ENCODE results near the gene GALNT7. TPM values are rescaled to one million over a fixed set of nuclear protein-coding genes. Genes with fewer than 3 reads are reported as not detected.

Gene GALNT7
- total RNA-seq, 1 donor from 2014 or later = 36.7 TPM

DNA sequence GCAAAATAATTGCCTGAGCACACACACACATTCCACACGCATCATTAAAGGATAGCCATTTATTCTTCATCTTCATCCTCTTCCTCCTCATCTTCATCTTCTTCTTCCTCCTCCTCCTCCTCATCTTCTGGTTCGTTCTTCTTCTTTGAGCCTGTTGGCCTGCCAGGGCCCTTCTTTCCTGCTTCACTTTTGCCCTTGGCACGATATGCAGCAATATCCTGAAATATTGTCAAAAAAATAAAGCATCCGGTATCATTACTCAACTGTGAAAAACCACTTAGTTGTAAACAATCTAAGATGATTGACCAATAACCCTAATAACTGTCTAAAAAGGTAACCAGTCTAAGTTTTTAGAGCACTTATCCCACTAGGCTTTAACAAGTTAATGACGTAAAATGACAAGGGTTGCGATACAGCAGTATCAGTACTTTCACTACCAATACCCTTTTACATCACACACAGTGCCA, 163.4 kb downstream of the GALNT7 start:
- TF ChIP-seq, protein P1, sequence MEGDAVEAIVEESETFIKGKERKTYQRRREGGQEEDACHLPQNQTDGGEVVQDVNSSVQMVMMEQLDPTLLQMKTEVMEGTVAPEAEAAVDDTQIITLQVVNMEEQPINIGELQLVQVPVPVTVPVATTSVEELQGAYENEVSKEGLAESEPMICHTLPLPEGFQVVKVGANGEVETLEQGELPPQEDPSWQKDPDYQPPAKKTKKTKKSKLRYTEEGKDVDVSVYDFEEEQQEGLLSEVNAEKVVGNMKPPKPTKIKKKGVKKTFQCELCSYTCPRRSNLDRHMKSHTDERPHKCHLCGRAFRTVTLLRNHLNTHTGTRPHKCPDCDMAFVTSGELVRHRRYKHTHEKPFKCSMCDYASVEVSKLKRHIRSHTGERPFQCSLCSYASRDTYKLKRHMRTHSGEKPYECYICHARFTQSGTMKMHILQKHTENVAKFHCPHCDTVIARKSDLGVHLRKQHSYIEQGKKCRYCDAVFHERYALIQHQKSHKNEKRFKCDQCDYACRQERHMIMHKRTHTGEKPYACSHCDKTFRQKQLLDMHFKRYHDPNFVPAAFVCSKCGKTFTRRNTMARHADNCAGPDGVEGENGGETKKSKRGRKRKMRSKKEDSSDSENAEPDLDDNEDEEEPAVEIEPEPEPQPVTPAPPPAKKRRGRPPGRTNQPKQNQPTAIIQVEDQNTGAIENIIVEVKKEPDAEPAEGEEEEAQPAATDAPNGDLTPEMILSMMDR (IDR thresholded peaks at IDR 0.05; ENCODE audit: unreplicated experiment) = no peak
- peaks cover 26% of the 10 kb centered on the region for H3K4me1 Mint-ChIP-seq
- DNase-seq (ENCODE audit: low spot score in 2 of 2, unreplicated experiment in 2 of 2) = no peak
- peak overlapping the region; percentile 92 for H3K4me3 Mint-ChIP-seq
- no peak overlapping the region for H3K27ac Mint-ChIP-seq
- no peaks in the 10 kb centered on the region for H3K27me3 Mint-ChIP-seq (ENCODE audit: low read depth)
- peaks cover 12% of the 10 kb centered on the region for H3K36me3 Mint-ChIP-seq
- H3K9me3 Mint-ChIP-seq = no peaks in the 10 kb centered on the region

DNA sequence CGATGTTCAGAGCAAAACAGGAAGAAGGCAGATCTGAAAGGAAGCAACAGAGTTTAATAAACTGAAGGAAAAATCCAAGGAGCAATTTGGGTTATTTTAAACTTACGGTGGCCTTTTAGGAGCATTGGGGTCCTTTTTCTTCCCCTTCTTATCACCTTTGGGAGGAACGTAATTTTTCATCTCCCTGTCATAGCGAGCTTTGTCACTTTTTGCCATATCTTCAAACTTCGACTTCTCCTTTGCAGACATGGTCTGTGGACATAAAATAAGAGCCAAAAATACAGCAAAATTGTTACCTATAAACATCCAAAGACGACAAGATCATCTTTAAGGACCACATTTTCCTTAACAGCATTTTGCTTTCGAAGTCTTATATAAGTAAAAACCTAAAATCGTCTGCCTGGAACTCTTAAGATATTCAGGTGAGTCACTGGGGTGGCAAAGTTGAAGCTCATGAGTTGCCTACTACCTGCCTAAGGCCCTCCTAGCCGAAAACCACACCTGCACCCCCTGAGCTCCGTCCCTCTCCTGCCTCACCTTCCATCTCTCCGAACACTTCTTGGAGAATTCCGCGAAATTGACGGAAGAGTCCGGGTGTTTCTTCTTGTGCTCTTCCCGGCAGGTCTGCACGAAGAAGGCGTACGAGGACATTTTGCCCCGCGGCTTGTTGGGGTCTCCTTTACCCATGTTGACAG, 164.5 kb downstream of the GALNT7 start:
- DNase-seq (ENCODE audit: low spot score in 2 of 2, unreplicated experiment in 2 of 2) = no peak
- TF ChIP-seq, protein P1 (IDR thresholded peaks at IDR 0.05; ENCODE audit: unreplicated experiment) = no peak
- H3K27ac Mint-ChIP-seq = peak overlapping the region; percentile 85
- no peaks in the 10 kb centered on the region for H3K27me3 Mint-ChIP-seq (ENCODE audit: low read depth)
- peak overlapping the region; percentile 92 for H3K4me3 Mint-ChIP-seq
- peaks cover 26% of the 10 kb centered on the region for H3K4me1 Mint-ChIP-seq
- H3K9me3 Mint-ChIP-seq = no peaks in the 10 kb centered on the region
- H3K36me3 Mint-ChIP-seq = peaks cover 10% of the 10 kb centered on the region

DNA sequence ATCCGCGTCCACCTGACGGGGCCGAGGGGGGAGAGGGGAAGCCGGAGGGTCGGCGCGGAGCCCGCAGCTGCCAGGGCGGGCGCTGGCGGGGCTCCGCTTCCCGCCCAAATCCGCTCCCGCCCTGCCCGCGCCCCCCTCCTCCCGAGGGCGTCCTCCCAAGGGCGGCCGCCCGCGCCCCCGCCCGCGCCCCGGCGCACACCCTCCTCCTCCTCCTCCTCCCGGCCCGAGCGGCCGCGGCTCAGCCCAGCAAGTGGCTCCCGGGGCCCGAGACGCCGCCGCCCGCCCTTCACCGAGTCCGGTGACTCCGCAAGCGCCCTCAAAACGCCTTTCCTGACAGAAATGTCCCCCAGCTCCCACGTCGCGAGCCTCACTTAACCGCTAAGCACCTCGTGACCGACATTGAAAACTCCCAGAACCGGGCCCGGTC, 165.1 kb downstream of the GALNT7 start:
- DNase-seq (ENCODE audit: low spot score in 2 of 2, unreplicated experiment in 2 of 2) = peak; percentile 36 to 67
- H3K36me3 Mint-ChIP-seq = peaks cover 10% of the 10 kb centered on the region
- peak overlapping the region; percentile 99 for H3K27ac Mint-ChIP-seq
- no peaks in the 10 kb centered on the region for H3K27me3 Mint-ChIP-seq (ENCODE audit: low read depth)
- H3K4me3 Mint-ChIP-seq = peak overlapping the region; percentile 98
- H3K4me1 Mint-ChIP-seq = peaks cover 26% of the 10 kb centered on the region
- TF ChIP-seq, protein P1 (IDR thresholded peaks at IDR 0.05; ENCODE audit: unreplicated experiment) = no peak
- H3K9me3 Mint-ChIP-seq = no peaks in the 10 kb centered on the region

DNA sequence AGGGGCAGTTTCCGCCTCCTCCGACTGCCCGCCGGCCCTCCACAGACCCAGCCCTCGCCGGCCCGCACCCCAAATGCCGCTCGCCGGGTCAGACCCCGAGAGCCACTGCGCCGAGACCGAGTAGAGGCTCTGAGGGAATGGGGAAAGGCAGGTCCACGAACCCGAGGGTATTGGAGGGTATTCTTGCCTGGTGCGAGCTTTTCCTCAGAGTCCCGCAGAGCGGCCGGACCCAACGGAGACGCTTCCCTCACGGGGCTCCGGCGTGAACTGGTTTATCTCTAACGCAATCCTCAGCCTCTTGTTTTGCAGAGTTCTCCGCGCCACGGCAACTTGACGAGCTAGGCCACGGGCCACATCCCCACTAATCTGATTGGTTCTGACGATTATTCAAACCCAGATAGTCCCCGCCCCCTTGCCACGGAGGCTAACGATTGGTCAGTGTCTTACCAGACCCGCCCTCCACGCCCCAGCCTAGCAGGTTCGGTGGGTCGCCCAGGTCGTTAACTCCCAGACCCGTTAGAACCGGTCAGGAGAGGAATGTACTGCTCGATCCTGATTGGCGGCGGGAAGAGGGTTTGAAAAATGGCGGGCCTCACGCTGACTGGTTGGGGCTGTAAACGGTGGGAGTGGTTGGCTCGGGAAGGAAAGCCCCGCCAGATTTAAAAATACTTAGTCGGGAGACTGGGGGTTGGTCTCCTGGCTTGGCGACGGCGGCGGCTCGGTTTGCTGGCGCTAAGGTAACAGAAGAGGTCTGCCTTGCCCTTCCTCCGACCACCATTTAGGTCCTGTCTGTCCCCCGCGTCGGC, 165.7 kb downstream of the GALNT7 start, which contains the start of gene HMGB2:
Gene HMGB2, minus strand, starts transcription at position 274 of the 806 bp plus-strand sequence. CDS start 709 bp downstream, outside the sequence.
- no peaks in the 10 kb centered on the region for H3K9me3 Mint-ChIP-seq
- no peaks in the 10 kb centered on the region for H3K27me3 Mint-ChIP-seq (ENCODE audit: low read depth)
- H3K4me1 Mint-ChIP-seq = peaks cover 26% of the 10 kb centered on the region
- peak within 1 kb of the TSS; percentile 99 for H3K27ac Mint-ChIP-seq
- peak; percentile 99 for DNase-seq (ENCODE audit: low spot score in 2 of 2, unreplicated experiment in 2 of 2)
- peaks cover 8% of the 10 kb centered on the region for H3K36me3 Mint-ChIP-seq
- H3K4me3 Mint-ChIP-seq = peak within 1 kb of the TSS; percentile 98
- TF ChIP-seq, protein P1 (IDR thresholded peaks at IDR 0.05; ENCODE audit: unreplicated experiment) = no peak

DNA sequence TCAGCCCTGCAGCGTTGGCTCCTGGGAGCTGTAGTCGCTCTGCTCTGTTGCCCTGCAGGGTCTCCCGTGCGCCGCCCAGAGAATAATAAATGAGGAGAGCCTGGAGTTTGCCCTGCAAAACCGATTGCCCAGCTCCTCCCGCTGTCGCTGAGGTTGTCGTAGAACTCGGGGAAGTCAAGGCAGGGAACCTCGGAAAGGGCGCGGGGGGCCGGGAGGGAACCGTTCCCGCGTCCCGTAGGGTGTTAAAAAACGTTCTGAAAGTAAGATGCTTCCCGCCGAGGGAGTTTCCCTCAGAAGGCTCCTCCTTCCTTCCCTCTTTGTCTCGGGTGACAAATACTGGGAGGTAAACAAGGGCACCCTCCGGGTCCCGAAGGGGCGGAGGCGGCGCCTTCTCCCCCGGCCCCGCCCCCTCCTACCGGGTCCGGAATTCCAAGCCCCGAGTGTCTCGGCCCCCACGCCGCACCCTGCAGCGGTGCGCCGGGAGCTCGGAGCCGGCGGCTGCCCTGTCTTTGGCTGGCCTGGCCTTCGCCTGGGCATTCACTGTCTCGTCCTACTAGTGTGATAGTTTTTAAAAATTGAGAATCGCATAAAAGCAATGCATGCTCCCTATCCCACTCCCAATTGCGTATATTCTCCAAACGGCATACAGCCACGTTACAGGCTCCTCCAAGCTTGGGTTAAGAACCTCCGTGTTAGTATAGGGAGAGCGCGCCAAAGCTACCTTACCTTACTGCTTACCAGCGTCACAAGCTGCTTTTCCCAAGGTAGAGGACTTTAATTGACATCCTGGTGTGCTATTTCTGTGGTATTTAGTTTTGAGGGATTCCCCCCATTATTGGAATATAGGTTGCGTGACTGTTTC, 166.5 kb downstream of the GALNT7 start:
- Mint-ChIP-seq H3K4me1 (peaks cover 26% of the 10 kb centered on the region), H3K36me3 (peaks cover 6% of the 10 kb centered on the region), H3K27me3 (ENCODE audit: low read depth) (no peaks in the 10 kb centered on the region), H3K9me3 (no peaks in the 10 kb centered on the region), H3K4me3 (peak overlapping the region; percentile 98), H3K27ac (peak overlapping the region; percentile 99)
- TF ChIP-seq, protein P1 (IDR thresholded peaks at IDR 0.05; ENCODE audit: unreplicated experiment) = no peak
- peak; percentile 41 to 73 for DNase-seq (ENCODE audit: low spot score in 2 of 2, unreplicated experiment in 2 of 2)
